Ovary (tissue), 9 donors: Measurements from ENCODE around the gene SFTA2. TPM values are rescaled to one million over a fixed set of nuclear protein-coding genes. Genes with fewer than 3 reads are reported as not detected.

Source experiments
- DNase-seq, 5 donors: peaks; one replicate each; pipeline ENCODE4 v3.0.0-alpha.2; 2019 to 2020
- H3K27ac ChIP-seq, 2 donors: fragments of 200-600 bp; one replicate each; pipeline versions ENCODE4 v1.5.1 to v1.8.0; 2019 to 2022
- H3K27me3 ChIP-seq: fragments of 200-600 bp; one replicate; pipeline ENCODE4 v1.8.0; 2022
- H3K36me3 ChIP-seq: fragments of 200-600 bp; sonication (generic); one replicate; pipeline ENCODE4 v1.5.1; 2019
- H3K4me1 ChIP-seq: one replicate; pipeline ENCODE4 v1.8.1; 2013; ENCODE audit warnings: mild to moderate bottlenecking, moderate library complexity; ENCODE audit not compliant: insufficient read depth
- H3K4me3 ChIP-seq: fragments of 200-600 bp; sonication (generic); one replicate; pipeline ENCODE4 v1.5.1; 2017
- H3K9me3 ChIP-seq, 2 donors: fragments of 200-600 bp in 1 of 2; sonication (generic) in 1 of 2; one replicate each; pipeline versions ENCODE4 v1.5.1 to v1.8.1; 2013 to 2019; ENCODE audit warnings: mild to moderate bottlenecking in 1 of 2, moderate library complexity in 1 of 2
- EP300 ChIP-seq: sonication (generic); formaldehyde crosslinking; IDR thresholded peaks from one replicate; pipeline ENCODE4 v1.6.1; 2017; ENCODE audit warnings: antibody characterized with exemption
- POLR2A ChIP-seq: fragments of 450-650 bp; IDR thresholded peaks from one replicate; pipeline ENCODE4 v1.6.1; 2017; ENCODE audit warnings: antibody characterized with exemption, mild to moderate bottlenecking, moderate library complexity
- WGBS, 3 donors: extraction: QIAGEN DNeasy Blood & Tissue Kit in 1 of 3; methylation state at CpG; one replicate each; pipeline versions ENCODE4 v1.1.5 to v1.1.7; 2013 to 2017; 5-methylcytosine and 5-hydroxymethylcytosine counted together
- intact Hi-C, 4 donors: fragments of 100-400 bp; cut with DNase I; formaldehyde crosslinking; loops; one replicate each; pipeline versions ENCODE4 v1.11.0 to v1.15.1; 2022 to 2023
- polyA plus RNA-seq, 2 donors: library from polyadenylated mRNA; stranded (reverse); fragments of 200-250 nt in 1 of 2; fragments of 350-450 nt in 1 of 2; fragmentation: Illumina TruSeq in 1 of 2; extraction: RNeasy Lipid Tissue Mini Kit (QIAGEN cat#74804) in 1 of 2; gene quantifications; one replicate each; pipeline ENCODE4 v1.2.3, GENCODE V29; 2013 to 2014
- total RNA-seq, 7 donors: library from RNA; depleted of rRNA in 2 of 7; stranded (reverse); fragments of >200 nt in 2 of 7; fragmentation: NEBNext Ultra II Directional in 3 of 7; extraction: Animal tissue kit (Norgen Biotek cat#: 25700) in 3 of 7; gene quantifications; one replicate each; pipeline versions ENCODE4 v1.1.0 to v1.2.4, GENCODE V29; 2016 to 2023
- TF ChIP-seq, protein P1 (sequence below), 3 donors: fragments of 450-650 bp in 2 of 3; fragments of 200-600 bp in 1 of 3; IDR thresholded peaks; one replicate each; pipeline versions ENCODE4 v1.5.1 to v1.8.0; 2016 to 2022; ENCODE audit warnings: antibody characterized with exemption in 3 of 3, mild to moderate bottlenecking in 1 of 3
- donor health status: DM: no; HTN: no; CAD: no; lungs with moderate emphysema.
- donor health status: DM: no; HTN: no; CAD: no.
- donor health status: Bipolar disorder and iron deficiency.
- donor health status: DM: yes; HTN: yes; CAD: no.
- donor health status: DM: no; HTN: no; CAD: no.
- donor health status: DM: yes; HTN: yes; CAD: no.

The SFTA2 gene
- total and polyA plus RNA-seq, 9 donors, result 0.80 to 3.1 (median 0.82) TPM; not detected in 6

GRCh38 chr6:30964075-30964474, 32.1 kb upstream of the SFTA2 start:
- Histone ChIP-seq H3K4me1 (no peaks in the 10 kb centered on the region), H3K27ac (no peak overlapping the region), H3K9me3 (no peaks in the 10 kb centered on the region), H3K27me3 (no peaks in the 10 kb centered on the region), H3K36me3 (no peaks in the 10 kb centered on the region), H3K4me3 (no peak overlapping the region)
- WGBS, 3 donors, result 72 to 95% (median 92%) methylated on average over 4 of the region's 4 CpGs
- TF ChIP-seq POLR2A, result no peak
- TF ChIP-seq, protein P1, sequence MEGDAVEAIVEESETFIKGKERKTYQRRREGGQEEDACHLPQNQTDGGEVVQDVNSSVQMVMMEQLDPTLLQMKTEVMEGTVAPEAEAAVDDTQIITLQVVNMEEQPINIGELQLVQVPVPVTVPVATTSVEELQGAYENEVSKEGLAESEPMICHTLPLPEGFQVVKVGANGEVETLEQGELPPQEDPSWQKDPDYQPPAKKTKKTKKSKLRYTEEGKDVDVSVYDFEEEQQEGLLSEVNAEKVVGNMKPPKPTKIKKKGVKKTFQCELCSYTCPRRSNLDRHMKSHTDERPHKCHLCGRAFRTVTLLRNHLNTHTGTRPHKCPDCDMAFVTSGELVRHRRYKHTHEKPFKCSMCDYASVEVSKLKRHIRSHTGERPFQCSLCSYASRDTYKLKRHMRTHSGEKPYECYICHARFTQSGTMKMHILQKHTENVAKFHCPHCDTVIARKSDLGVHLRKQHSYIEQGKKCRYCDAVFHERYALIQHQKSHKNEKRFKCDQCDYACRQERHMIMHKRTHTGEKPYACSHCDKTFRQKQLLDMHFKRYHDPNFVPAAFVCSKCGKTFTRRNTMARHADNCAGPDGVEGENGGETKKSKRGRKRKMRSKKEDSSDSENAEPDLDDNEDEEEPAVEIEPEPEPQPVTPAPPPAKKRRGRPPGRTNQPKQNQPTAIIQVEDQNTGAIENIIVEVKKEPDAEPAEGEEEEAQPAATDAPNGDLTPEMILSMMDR (IDR thresholded peaks at IDR 0.05), result no peak
- TF ChIP-seq EP300, result no peak
- intact Hi-C loops, result no loop called here
- DNase-seq, result no peak

DNA sequence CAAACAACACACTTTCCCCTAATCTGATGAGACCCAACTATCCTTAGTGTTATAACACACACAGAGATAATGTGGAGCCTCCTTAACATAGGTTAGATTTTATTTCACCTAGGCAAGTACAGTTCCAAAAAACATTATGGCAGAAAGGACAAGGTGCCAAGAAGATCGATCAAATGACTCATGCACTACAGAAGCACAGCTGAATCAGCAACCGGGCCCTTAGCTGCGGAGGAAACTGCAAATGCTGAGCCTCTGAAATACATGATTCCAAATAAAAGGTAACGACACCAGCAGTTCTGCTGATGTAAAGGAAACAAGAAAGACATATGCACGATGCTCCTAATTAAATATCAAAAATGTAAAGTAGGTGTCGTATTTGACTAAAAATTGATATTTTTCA, 31.7 kb upstream of the SFTA2 start:
- 68 to 72% (median 71%) methylated on average over 6 of the region's 6 CpGs for WGBS, 3 donors
- intact Hi-C loops, result no loop called here
- DNase-seq, result no peak
- Histone ChIP-seq H3K27ac (no peak overlapping the region), H3K27me3 (no peaks in the 10 kb centered on the region), H3K4me3 (no peak overlapping the region), H3K9me3 (no peaks in the 10 kb centered on the region), H3K36me3 (no peaks in the 10 kb centered on the region), H3K4me1 (no peaks in the 10 kb centered on the region)
- no peak for TF ChIP-seq EP300
- TF ChIP-seq POLR2A, result no peak
- TF ChIP-seq, protein P1 (IDR thresholded peaks at IDR 0.05), result no peak

- TF ChIP-seq, protein P1 (IDR thresholded peaks at IDR 0.05), result no peak
- no peak for TF ChIP-seq EP300
- Histone ChIP-seq H3K27me3 (no peaks in the 10 kb centered on the region), H3K27ac (no peak overlapping the region), H3K4me3 (no peak overlapping the region), H3K36me3 (no peaks in the 10 kb centered on the region), H3K4me1 (no peaks in the 10 kb centered on the region), H3K9me3 (no peaks in the 10 kb centered on the region)
- no peak for DNase-seq
- intact Hi-C loops, result no loop called here
These were observed 30.7 kb upstream of the SFTA2 start for GRCh38 chr6:30962716-30963115.

GRCh38 chr6:30960907-30961673, 29.1 kb upstream of the SFTA2 start:
- Histone ChIP-seq H3K27ac (no peak overlapping the region), H3K4me1 (no peaks in the 10 kb centered on the region), H3K4me3 (no peak overlapping the region), H3K36me3 (no peaks in the 10 kb centered on the region), H3K27me3 (no peaks in the 10 kb centered on the region), H3K9me3 (no peaks in the 10 kb centered on the region)
- no peak for DNase-seq
- TF ChIP-seq, protein P1 (IDR thresholded peaks at IDR 0.05), result no peak
- no peak for TF ChIP-seq POLR2A
- TF ChIP-seq EP300, result no peak
- WGBS, 3 donors, result 65 to 71% (median 67%) methylated on average over 9 of the region's 9 CpGs
- intact Hi-C loops, result no loop called here
